Central memory CD4-positive, alpha-beta T cell (primary cell): ENCODE measurements around the gene CFL2.
A peak's percentile ranks its signal among the peaks of the same experiment; 100 is the strongest.
"Not testable (repeated sequence)": the region's sequence is repeated elsewhere in the genome, so short reads cannot be mapped to it uniquely, and the experiment has no call there.

Source experiments
- DNase-seq: peaks from one replicate; pipeline ENCODE4 v3.0.0; 2022

Gene CFL2

DNA sequence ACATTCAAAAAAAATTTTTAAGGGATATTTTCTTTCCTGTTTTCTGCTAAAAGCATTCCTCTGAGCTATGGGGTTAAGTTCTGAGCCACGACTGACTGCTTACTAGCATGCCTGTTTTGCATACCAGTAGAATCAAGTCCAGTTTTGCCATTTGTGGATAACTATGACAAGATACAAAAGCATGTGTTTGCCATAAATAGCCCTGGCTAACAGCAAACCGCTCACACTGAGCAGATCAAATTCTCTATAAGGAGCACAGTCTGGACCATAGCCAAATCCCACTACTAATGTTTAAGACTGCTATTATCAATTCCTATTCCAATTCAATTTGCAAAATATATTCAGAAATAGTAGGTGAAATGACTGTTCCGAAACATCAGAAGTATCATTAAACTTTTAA is 3.2 kb downstream of the CFL2 start:
- no peak for DNase-seq

DNA sequence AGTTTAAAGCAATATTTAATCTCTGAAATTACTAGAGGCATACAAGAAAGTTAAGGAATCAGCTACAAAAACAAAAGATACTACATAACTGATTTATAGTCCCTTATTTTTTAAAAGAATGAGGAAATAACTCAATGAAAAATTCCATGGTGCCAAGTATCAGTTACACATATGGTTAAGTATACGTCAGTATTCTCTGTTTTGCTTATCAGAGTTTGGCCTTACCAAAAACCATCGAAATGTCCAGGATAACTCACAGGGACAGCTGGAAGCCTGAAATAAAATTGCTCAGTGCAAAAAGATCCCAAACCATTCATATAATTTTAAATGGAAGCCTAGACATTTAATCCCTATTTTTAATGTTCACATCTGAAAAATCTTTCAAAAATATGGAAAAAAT is 3.6 kb downstream of the CFL2 start:
- DNase-seq = no peak

- DNase-seq = no peak
Observed at GRCh38 chr14:34710006-34710405, 4.4 kb downstream of the CFL2 start.

GRCh38 chr14:34707722-34708121 is 6.7 kb downstream of the CFL2 start:
- DNase-seq = no peak

- no peak for DNase-seq
Observed at GRCh38 chr14:34701808-34702207, 12.6 kb downstream of the CFL2 start.

GRCh38 chr14:34700622-34701130 is 13.7 kb downstream of the CFL2 start:
- no peak for DNase-seq

DNA sequence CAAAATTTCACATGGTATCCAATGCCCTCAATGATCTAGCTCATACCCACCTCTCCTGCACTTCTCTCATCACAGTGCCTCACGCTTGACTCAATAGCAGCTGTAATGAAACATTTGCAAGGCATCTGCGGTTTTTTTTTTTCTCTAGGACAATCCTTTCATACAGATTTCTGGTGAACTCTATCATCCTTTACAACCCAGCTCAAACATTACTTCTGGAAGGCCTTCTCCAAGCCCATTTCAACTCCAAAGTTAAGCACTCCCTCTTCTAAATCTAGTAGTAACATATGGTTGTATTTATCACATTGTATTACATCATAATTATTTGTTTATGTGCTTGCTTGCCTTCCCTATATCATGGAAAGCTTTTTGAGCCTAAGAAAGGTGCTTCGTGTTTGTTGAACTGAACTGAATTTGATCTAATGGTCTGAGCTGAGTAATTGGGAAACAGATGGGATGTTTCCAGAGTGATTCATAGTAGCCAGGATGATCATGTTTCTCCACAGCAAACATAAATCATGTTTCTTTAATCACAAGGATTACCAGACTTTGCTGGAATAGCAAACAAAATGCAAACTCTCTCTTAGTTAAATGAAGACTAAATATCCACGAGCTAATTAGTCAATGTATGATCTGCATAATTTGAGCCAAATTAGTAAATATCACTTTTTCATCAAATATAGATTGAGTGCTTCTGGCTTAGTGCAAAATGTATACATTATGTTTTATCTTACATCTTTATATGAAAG is 14.3 kb downstream of the CFL2 start:
- no peak for DNase-seq

DNA sequence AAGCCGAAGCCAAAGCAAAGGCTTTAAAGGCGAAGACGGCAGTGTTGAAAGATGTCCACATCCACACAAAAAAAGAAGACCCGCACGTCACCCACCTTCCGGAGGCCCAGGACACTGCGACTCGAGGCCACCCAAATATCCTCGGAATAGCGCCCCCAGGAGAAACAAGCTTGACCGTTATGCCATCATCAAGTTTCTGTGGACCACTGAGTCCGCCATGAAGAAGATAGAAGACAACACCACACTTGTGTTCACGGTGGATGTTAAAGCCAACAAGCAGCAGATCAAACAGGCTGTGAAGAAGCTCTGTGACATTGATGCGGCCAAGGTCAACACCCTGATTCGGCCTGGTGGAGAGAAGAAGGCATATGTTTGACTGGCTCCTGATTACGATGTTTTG is 20.2 kb downstream of the CFL2 start:
- DNase-seq = not testable (repeated sequence)

- DNase-seq = peak; percentile 9
Observed at GRCh38 chr14:34693228-34693939, 21.0 kb downstream of the CFL2 start.

DNA sequence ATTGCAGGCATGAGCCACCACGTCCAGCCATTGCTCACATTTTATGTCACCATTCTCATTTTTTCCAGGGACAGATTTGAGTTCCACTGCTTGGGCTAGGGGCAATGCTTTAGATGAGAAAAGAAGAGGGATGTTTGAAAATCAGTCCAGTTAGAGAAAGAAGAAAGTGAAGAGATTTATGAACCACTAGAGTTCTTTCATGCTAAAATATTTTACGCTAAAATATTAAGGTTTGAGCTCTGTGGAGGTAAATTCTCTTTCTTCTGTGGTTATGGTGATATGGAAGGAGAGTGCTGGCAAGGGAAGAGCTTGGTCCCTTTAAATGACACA is 21.5 kb downstream of the CFL2 start:
- no peak for DNase-seq

DNA sequence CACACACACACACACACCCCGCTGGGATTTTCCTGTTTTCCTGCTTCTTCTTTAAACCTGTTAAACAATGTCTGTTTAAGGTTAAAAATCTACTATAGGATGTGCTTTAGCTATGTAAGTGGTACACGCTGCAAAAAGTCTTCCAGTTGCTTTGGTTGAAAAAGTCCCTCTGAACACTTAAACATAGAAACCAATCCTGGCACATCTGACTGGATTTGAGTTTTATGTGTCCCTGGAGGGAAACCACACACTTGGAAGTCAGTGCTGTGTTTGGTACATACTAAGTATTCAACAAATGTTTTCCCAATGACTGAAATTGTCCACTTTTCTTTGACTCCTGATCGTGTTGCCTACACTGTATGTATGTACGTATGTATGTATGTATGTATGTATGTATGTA is 22.0 kb downstream of the CFL2 start:
- no peak for DNase-seq

- no peak for DNase-seq
Observed at GRCh38 chr14:34691206-34691605, 23.2 kb downstream of the CFL2 start.

DNA sequence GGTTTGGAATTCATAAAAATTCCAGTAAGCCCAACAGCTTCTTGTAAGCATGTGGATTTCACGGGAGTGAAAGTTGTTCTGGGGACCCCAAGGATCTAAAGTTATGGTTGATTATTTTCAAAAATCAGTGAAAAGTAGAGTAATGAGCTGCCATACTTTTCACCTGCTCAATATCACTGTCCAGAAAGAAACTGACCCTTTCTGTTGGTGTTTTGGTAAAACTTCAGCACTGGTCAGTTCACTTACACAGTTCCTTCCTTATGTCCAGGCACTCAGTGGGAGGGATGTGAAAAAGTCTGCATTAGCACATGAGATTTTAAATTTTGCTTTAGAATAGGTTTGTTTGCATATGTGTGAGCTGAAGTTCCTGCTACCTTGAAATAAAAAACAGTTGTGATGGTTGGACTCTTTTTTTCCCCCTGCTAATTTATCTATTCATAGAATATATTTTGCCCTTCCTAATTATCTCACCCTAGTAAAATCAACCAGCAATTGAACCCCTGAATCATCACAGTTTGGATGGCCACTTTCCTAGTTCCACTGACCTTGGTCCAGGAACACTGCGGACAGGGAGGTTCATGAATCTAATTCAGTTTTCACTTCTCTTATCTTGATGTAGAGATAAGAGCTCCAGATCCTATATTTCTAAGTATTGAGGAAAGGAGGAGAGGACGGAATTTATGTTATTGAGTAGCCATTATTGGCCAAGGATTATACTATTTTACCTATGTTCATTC is 25.8 kb downstream of the CFL2 start:
- no peak for DNase-seq

- DNase-seq = no peak
Observed at GRCh38 chr14:34685819-34686428, 28.5 kb downstream of the CFL2 start.

DNA sequence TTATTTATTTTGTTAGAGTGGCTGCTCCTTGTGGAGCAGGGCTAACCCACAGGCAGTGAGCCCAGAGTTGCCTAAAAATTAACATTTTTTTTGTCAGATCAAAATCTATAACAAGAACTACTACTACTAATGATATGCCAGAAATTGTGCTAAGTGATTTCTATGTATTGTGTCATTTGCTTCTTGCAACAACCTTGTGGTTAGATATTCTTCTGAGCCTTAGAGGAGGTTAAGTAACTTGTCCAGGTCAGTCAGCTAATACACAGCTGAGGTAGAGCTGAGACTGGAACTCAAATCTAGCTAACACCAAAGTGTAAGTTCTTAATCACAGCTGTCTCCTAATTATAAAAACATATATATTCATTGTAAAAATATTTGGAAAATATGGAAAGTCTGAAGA is 29.8 kb downstream of the CFL2 start:
- DNase-seq = no peak

DNA sequence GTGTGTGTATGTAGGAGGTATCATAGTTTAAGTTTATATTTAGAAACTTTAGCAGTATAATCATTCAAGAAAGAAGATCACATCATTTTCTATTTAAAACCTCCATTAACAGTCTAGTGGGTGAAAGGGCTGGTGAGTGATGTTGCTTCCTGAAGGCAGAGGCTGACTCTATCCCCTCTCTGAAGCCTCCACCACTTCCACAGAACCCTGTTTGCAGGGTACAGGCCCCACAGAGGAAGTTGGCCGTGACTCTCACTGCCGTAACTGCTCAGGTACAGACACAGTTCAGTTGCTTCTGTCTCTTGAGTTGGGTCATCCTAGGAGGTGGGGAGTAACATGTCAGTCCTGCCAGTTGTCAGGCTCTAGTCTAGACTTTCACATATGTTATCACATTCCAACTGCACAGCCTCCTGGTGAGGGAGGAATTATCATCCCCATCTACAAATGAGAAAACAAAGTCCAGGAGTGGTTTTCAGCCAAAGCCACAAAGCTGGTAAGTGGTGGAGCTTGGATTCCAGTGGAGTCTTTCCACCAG is 31.5 kb downstream of the CFL2 start:
- DNase-seq = peak; percentile 5

DNA sequence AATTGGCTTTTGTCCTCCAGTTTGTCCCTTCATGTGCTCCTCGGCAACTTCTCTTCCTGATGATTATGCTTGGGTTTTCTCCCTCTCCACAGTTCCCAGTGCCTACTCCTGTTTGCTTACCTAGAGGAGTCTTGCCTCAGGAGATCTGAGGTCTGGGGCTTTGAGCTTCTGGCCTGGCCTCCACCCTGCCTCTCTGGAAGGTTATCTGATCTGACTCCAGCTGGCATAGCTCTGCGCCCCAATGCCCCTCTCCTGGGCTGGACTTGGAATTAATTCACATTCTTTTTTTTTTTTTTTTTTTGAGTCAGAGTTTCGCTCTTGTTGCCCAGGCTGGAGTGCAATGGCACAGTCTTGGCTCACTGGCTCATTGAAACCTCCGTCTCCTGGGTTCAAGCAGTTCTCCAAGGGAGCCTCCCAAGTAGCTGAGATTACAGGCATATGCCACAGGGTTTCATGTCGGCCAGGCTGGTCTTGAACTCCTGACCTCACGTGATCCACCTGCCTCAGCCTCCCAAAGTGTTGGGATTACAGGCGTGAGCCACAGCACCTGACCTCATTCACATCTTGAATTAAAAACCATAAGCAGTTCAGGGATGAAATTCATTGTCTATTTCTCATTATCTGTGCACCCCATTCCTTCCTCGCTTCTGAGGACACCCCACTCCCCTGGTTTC is 33.5 kb downstream of the CFL2 start:
- DNase-seq = no peak

DNA sequence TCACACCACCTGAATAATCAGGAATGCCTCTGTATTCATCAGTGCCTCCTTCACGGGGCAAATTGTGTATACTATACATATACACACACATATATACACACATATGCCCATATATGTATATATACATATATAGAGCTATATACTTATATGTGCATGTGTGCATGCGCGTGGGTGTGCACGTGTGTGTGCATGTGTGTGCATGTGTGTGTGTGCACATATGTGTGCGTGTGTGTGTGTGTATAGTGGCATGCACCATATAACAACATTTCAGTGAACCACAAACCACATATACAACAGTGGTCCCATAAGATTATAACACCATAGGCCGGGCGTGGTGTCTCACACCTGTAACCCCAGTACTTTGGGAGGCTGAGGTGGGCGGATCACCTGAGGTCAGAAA is 35.7 kb downstream of the CFL2 start:
- no peak for DNase-seq

DNA sequence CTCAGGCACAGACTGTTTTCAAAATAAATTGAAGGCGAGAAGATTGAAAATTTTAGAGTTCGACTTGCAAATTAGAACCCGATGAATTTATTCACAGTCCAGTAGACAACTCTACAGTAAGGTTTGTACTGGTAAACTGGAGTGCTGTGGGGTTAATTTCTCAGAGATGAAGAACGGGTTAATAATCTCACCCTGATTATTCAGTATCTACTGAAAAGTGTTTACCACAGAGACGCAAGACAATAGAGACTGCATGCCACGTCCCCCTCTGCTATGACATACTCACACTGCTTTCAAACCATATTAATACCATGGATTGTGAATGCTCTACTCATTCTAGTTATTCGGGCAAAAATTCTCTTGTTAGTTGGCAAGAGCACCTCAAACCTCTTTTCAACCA is 36.1 kb downstream of the CFL2 start:
- DNase-seq = no peak

DNA sequence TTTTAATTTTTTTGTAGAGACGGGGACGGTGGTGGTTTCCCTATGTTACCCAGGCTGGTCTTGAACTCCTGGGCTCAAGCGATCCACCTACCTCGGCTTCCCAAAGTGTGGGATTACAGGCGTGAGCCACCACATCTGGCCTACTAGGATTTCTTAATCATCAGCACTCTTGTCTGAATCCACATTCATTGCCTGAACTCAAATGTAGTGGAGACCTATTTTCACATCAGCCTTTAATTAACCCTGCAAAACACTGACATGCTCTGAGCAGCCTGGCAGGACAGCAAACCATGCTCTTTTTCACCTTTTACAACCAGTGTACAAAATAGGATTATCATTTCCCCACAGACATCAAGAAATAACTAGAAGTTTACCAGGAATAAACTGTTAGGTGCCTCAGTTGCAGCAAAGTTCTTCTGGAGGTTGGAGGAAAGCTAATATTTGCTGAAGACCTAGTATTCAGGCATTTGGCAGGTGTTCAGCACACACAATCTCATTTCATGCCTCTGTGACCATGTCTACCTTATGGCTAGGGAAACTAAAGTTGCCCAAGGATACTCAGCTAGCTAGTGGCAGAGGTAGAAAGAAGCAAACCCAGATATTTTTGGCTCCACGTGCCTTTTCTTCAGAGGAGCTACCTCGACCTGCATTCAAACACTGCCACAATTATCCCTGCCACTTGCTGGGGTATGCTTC is 37.7 kb downstream of the CFL2 start:
- no peak for DNase-seq

- DNase-seq = no peak
Observed at GRCh38 chr14:34673702-34674101, 40.7 kb downstream of the CFL2 start.

DNA sequence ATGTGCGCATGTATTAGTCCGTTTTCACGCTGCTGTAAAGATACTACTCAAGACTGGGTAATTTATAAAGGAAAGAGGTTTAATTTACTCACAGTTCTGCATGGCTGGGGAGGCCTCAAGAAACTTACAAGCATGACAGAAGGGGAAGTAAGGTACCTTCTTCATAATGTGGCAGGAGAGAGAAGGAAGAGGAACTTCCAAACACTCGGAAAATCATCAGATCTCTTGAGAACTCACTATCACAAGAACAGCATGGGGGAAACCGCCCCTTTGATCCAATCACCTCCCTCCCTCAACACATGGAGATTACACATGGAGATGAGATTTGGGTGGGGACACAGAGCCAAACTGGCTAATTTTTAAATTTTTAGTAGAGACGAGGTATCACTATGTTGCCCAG is 42.7 kb downstream of the CFL2 start:
- no peak for DNase-seq
